HAP-1 (cell line): Measurements from ENCODE around the gene RPL4.
"Not testable (repeated sequence)": the region's sequence is repeated elsewhere in the genome, so short reads cannot be mapped to it uniquely, and the experiment has no call there.

Experiments
- DNase-seq, 2 experiments: peaks; one replicate each; pipeline ENCODE4 v3.0.0-alpha.2; 2016 to 2020; ENCODE audit warnings: low spot score in 2 of 2
- H3K27me3 ChIP-seq: fragments of 250-450 bp; sonication (Bioruptor Pico); 2 replicates; pipeline ENCODE4 v1.5.1; 2020; ENCODE audit warnings: low read depth, mild to moderate bottlenecking, moderate library complexity
- H3K36me3 ChIP-seq: fragments of 250-450 bp; sonication (Bioruptor Pico); replicated peaks from 2 replicates; pipeline ENCODE4 v1.5.1; 2020; ENCODE audit warnings: mild to moderate bottlenecking
- H3K4me1 ChIP-seq: fragments of 250-450 bp; sonication (Bioruptor Pico); 2 replicates; pipeline ENCODE4 v1.5.1; 2020; ENCODE audit warnings: mild to moderate bottlenecking
- H3K4me3 ChIP-seq: fragments of 250-450 bp; sonication (Bioruptor Pico); 2 replicates; pipeline ENCODE4 v1.5.1; 2020; ENCODE audit warnings: mild to moderate bottlenecking, moderate library complexity
- H3K9me3 ChIP-seq: fragments of 250-450 bp; sonication (Bioruptor Pico); 2 replicates; pipeline ENCODE4 v1.5.1; 2020; ENCODE audit warnings: mild to moderate bottlenecking, moderate library complexity
- in situ Hi-C: fragments of 300-500 bp; cut with MboI; formaldehyde crosslinking; loops from 3 replicates; pipeline ENCODE4 v1.14.3; 2020; ENCODE audit warnings: low sequenced_read_pairs, inconsistent platforms, mixed read lengths

Gene RPL4

GRCh38 chr15:66482539-66482938 is 22.1 kb downstream of the RPL4 start:
- peaks cover 32% of the 10 kb centered on the region for H3K36me3 ChIP-seq
- in situ Hi-C loops: no loop called here
- no peak for DNase-seq
- H3K4me3 ChIP-seq: no peak overlapping the region
- no peaks in the 10 kb centered on the region for H3K4me1 ChIP-seq
- no peaks in the 10 kb centered on the region for H3K9me3 ChIP-seq
- H3K27me3 ChIP-seq: no peaks in the 10 kb centered on the region

GRCh38 chr15:66481107-66481856 is 23.4 kb downstream of the RPL4 start:
- Histone ChIP-seq H3K36me3 (peaks cover 30% of the 10 kb centered on the region), H3K27me3 (no peaks in the 10 kb centered on the region), H3K9me3 (no peaks in the 10 kb centered on the region), H3K4me3 (no peak overlapping the region), H3K4me1 (no peaks in the 10 kb centered on the region)
- in situ Hi-C loops: no loop called here
- DNase-seq: no peak

- H3K27me3 ChIP-seq: no peaks in the 10 kb centered on the region
- no peak for DNase-seq
- in situ Hi-C loops: no loop called here
- peaks cover 25% of the 10 kb centered on the region for H3K36me3 ChIP-seq
- H3K4me3 ChIP-seq: no peak overlapping the region
- H3K4me1 ChIP-seq: no peaks in the 10 kb centered on the region
- H3K9me3 ChIP-seq: no peaks in the 10 kb centered on the region
Measured at GRCh38 chr15:66480267-66480666, 24.4 kb downstream of the RPL4 start.

- in situ Hi-C loops: no loop called here
- no peaks in the 10 kb centered on the region; the same call in 1 of the 2 replicates for H3K4me1 ChIP-seq
Measured at GRCh38 chr15:66477011-66477410, 27.6 kb downstream of the RPL4 start.

GRCh38 chr15:66476535-66476934 is 28.1 kb downstream of the RPL4 start:
- no peak for DNase-seq
- Histone ChIP-seq H3K36me3 (peaks cover 6% of the 10 kb centered on the region), H3K4me1 (no peaks in the 10 kb centered on the region; the same call in 1 of the 2 replicates), H3K27me3 (no peaks in the 10 kb centered on the region), H3K9me3 (no peaks in the 10 kb centered on the region), H3K4me3 (no peak overlapping the region)
- in situ Hi-C loops: no loop called here

More at GRCh38 chr15:66477011-66477410, 27.6 kb downstream of the RPL4 start:
- DNase-seq: no peak
- no peaks in the 10 kb centered on the region for H3K27me3 ChIP-seq
- no peak overlapping the region for H3K4me3 ChIP-seq
- peaks cover 11% of the 10 kb centered on the region for H3K36me3 ChIP-seq
- no peaks in the 10 kb centered on the region for H3K9me3 ChIP-seq

- H3K4me3 ChIP-seq: no peak overlapping the region
- H3K27me3 ChIP-seq: no peaks in the 10 kb centered on the region
- in situ Hi-C loops: no loop called here
- H3K4me1 ChIP-seq: no peaks in the 10 kb centered on the region; the same call in 1 of the 2 replicates
- DNase-seq: no peak
- no peaks in the 10 kb centered on the region for H3K9me3 ChIP-seq
- H3K36me3 ChIP-seq: no peaks in the 10 kb centered on the region; the same call in 1 of the 2 replicates
Measured at GRCh38 chr15:66474963-66475362, 29.7 kb downstream of the RPL4 start.

GRCh38 chr15:66474135-66474534 is 30.5 kb downstream of the RPL4 start:
- no peak for DNase-seq

GRCh38 chr15:66472176-66472999 is 32.3 kb downstream of the RPL4 start:
- H3K9me3 ChIP-seq: no peaks in the 10 kb centered on the region
- no peaks in the 10 kb centered on the region; the same call in 1 of the 2 replicates for H3K4me1 ChIP-seq
- no peak overlapping the region for H3K4me3 ChIP-seq
- DNase-seq: no peak
- no peaks in the 10 kb centered on the region; the same call in 1 of the 2 replicates for H3K36me3 ChIP-seq
- in situ Hi-C loops: no loop called here
- H3K27me3 ChIP-seq: no peaks in the 10 kb centered on the region

More at GRCh38 chr15:66474135-66474534, 30.5 kb downstream of the RPL4 start:
- Histone ChIP-seq H3K36me3 (no peaks in the 10 kb centered on the region; the same call in 1 of the 2 replicates), H3K4me1 (no peaks in the 10 kb centered on the region; the same call in 1 of the 2 replicates), H3K27me3 (no peaks in the 10 kb centered on the region), H3K4me3 (no peak overlapping the region), H3K9me3 (no peaks in the 10 kb centered on the region)
- in situ Hi-C loops: no loop called here

- H3K4me1 ChIP-seq, H3K27me3 ChIP-seq, H3K4me3 ChIP-seq, H3K9me3 ChIP-seq, H3K36me3 ChIP-seq, in situ Hi-C loops, DNase-seq: not testable (repeated sequence)
Measured at GRCh38 chr15:66470825-66471224, 33.8 kb downstream of the RPL4 start.

- H3K4me3 ChIP-seq, H3K27me3 ChIP-seq, H3K9me3 ChIP-seq, in situ Hi-C loops, H3K36me3 ChIP-seq, DNase-seq, H3K4me1 ChIP-seq: not testable (repeated sequence)
Measured at GRCh38 chr15:66467162-66468040, 37.3 kb downstream of the RPL4 start.

- H3K4me1 ChIP-seq, H3K4me3 ChIP-seq, DNase-seq, H3K27me3 ChIP-seq, H3K36me3 ChIP-seq, H3K9me3 ChIP-seq, in situ Hi-C loops: not testable (repeated sequence)
Measured at GRCh38 chr15:66465294-66465693, 39.4 kb downstream of the RPL4 start.

- Histone ChIP-seq H3K4me1 (no peaks in the 10 kb centered on the region), H3K36me3 (peaks cover 4% of the 10 kb centered on the region; the same call in 1 of the 2 replicates), H3K27me3 (no peaks in the 10 kb centered on the region), H3K4me3 (no peak overlapping the region), H3K9me3 (no peaks in the 10 kb centered on the region)
- in situ Hi-C loops: no loop called here
- DNase-seq: no peak
Measured at GRCh38 chr15:66462627-66463026, 42.0 kb downstream of the RPL4 start.

- Histone ChIP-seq H3K9me3 (no peaks in the 10 kb centered on the region), H3K4me1 (no peaks in the 10 kb centered on the region), H3K4me3 (no peak overlapping the region), H3K36me3 (peaks cover 4% of the 10 kb centered on the region; the same call in 1 of the 2 replicates), H3K27me3 (no peaks in the 10 kb centered on the region)
- in situ Hi-C loops: no loop called here
- no peak for DNase-seq
Measured at GRCh38 chr15:66461917-66462316, 42.7 kb downstream of the RPL4 start.
